ENCODE data around the gene PDGFRA.

DNA sequence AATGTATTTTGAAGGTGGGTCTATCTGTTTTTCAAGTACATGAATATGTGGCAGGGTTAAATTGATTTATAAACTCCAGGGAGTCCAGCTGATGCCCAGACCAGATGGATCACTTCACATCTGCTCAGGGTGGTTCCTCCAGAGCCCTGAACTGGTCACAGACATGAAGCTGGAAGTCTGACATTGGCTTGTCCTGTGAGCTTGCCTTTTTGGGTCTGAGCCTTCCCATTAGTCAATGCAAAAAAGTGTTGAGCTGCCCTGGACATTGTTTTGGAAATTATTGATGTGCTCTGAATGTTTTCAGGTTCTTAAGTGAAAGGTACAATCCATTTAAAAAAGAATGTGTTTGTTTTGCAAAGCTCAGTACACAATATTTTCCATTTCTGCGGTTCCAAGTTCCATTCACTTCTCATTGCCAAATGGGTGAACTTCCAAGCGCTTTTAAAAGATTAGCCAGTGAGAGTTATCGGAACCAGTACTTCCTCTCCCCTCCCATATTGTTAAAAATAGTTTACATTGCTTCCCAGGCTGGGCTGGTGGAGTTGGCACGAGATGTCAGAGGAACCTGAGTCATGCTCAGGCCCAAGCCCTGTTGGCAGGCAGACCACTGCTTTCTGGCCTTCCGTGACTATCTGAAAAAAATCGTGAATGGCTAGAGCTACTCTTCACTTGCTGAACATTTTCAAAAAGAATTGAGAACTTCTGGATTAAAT is 52.1 kb downstream of the PDGFRA start:
- TF ChIP-seq, protein P1, sequence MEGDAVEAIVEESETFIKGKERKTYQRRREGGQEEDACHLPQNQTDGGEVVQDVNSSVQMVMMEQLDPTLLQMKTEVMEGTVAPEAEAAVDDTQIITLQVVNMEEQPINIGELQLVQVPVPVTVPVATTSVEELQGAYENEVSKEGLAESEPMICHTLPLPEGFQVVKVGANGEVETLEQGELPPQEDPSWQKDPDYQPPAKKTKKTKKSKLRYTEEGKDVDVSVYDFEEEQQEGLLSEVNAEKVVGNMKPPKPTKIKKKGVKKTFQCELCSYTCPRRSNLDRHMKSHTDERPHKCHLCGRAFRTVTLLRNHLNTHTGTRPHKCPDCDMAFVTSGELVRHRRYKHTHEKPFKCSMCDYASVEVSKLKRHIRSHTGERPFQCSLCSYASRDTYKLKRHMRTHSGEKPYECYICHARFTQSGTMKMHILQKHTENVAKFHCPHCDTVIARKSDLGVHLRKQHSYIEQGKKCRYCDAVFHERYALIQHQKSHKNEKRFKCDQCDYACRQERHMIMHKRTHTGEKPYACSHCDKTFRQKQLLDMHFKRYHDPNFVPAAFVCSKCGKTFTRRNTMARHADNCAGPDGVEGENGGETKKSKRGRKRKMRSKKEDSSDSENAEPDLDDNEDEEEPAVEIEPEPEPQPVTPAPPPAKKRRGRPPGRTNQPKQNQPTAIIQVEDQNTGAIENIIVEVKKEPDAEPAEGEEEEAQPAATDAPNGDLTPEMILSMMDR (IDR thresholded peaks at IDR 0.05 in 2 of 3, conservative IDR thresholded peaks at IDR 0.05 in 1 of 3; ENCODE audit: borderline replicate concordance in 1 of 3, insufficient read depth in 1 of 3, low read depth in 2 of 3, low read length in 2 of 3) = no peak
- TF ChIP-seq CEBPB (IDR thresholded peaks at IDR 0.05; ENCODE audit: low read depth) = no peak
- TF ChIP-seq EZH2 (IDR thresholded peaks at IDR 0.05) = no peak
- TF ChIP-seq, protein P2, sequence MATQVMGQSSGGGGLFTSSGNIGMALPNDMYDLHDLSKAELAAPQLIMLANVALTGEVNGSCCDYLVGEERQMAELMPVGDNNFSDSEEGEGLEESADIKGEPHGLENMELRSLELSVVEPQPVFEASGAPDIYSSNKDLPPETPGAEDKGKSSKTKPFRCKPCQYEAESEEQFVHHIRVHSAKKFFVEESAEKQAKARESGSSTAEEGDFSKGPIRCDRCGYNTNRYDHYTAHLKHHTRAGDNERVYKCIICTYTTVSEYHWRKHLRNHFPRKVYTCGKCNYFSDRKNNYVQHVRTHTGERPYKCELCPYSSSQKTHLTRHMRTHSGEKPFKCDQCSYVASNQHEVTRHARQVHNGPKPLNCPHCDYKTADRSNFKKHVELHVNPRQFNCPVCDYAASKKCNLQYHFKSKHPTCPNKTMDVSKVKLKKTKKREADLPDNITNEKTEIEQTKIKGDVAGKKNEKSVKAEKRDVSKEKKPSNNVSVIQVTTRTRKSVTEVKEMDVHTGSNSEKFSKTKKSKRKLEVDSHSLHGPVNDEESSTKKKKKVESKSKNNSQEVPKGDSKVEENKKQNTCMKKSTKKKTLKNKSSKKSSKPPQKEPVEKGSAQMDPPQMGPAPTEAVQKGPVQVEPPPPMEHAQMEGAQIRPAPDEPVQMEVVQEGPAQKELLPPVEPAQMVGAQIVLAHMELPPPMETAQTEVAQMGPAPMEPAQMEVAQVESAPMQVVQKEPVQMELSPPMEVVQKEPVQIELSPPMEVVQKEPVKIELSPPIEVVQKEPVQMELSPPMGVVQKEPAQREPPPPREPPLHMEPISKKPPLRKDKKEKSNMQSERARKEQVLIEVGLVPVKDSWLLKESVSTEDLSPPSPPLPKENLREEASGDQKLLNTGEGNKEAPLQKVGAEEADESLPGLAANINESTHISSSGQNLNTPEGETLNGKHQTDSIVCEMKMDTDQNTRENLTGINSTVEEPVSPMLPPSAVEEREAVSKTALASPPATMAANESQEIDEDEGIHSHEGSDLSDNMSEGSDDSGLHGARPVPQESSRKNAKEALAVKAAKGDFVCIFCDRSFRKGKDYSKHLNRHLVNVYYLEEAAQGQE (IDR thresholded peaks at IDR 0.05; ENCODE audit: low read depth) = no peak
- TF ChIP-seq POLR2A (IDR thresholded peaks at IDR 0.05; ENCODE audit: borderline replicate concordance, extremely low read depth, insufficient read depth, insufficient read length) = no peak
- TF ChIP-seq SIN3A (IDR thresholded peaks at IDR 0.05; ENCODE audit: low read depth) = no peak
